Neural cell (in vitro differentiated cells): ENCODE measurements around the gene TTC39C.

ENCODE experiments used
- MXI1 ChIP-seq: fragments of 450-650 bp; conservative IDR thresholded peaks from 2 replicates; pipeline ENCODE4 v1.6.1; 2014; ENCODE audit warnings: antibody characterized with exemption, mild to moderate bottlenecking; ENCODE audit not compliant: poor library complexity, severe bottlenecking
- SMC3 ChIP-seq: fragments of 450-650 bp; conservative IDR thresholded peaks from 2 replicates; pipeline ENCODE4 v1.6.1; 2014; ENCODE audit warnings: antibody characterized with exemption, mild to moderate bottlenecking, moderate library complexity; ENCODE audit not compliant: poor library complexity
- TF ChIP-seq, protein P1 (sequence below): IDR thresholded peaks from 2 replicates; pipeline ENCODE4 v1.6.1; 2012; ENCODE audit warnings: borderline replicate concordance

DNA sequence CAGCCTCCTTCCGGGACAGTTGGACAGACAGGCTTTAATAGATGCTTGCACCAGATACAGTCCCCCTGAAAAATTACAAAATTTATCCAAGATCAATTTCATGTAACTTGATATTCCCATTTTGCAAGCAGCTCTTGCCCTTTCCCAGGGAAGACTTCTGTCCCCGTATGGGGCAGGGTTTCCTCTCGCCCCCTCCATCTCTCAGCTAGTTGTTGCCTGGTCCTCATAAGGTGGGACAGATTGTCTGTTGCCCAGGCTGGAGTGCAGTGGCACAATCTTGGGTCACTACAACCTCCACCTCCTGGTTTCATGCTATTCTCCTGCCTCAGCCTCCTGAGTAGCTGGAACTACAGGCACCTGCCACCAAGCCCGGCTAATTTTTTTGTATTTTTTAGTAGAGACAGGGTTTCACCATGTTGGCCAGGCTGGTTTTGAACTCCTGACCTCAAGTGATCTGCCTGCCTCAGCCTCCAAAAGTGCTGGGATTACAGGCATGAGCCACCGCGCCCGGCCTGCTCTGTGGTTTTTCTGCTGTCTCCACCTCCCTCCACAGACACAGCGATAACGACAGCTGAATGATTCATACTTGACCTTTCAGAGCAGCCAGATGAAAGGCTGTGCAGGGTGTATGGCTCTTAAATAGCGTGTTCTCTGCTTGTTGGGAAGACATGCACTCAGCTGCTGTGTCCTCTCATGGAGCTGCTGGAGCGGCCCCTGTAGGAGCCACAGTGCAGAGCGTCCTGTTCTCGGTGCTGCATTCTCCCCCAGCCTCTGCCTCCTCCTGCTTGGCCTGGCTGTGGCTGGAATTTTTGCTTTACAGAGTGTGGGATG, 61.4 kb downstream of the TTC39C start:
- TF ChIP-seq, protein P1, sequence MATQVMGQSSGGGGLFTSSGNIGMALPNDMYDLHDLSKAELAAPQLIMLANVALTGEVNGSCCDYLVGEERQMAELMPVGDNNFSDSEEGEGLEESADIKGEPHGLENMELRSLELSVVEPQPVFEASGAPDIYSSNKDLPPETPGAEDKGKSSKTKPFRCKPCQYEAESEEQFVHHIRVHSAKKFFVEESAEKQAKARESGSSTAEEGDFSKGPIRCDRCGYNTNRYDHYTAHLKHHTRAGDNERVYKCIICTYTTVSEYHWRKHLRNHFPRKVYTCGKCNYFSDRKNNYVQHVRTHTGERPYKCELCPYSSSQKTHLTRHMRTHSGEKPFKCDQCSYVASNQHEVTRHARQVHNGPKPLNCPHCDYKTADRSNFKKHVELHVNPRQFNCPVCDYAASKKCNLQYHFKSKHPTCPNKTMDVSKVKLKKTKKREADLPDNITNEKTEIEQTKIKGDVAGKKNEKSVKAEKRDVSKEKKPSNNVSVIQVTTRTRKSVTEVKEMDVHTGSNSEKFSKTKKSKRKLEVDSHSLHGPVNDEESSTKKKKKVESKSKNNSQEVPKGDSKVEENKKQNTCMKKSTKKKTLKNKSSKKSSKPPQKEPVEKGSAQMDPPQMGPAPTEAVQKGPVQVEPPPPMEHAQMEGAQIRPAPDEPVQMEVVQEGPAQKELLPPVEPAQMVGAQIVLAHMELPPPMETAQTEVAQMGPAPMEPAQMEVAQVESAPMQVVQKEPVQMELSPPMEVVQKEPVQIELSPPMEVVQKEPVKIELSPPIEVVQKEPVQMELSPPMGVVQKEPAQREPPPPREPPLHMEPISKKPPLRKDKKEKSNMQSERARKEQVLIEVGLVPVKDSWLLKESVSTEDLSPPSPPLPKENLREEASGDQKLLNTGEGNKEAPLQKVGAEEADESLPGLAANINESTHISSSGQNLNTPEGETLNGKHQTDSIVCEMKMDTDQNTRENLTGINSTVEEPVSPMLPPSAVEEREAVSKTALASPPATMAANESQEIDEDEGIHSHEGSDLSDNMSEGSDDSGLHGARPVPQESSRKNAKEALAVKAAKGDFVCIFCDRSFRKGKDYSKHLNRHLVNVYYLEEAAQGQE = no peak
- no peak for TF ChIP-seq MXI1
- no peak for TF ChIP-seq SMC3
